Right ventricle myocardium inferior (tissue), 1 donor: Measurements from ENCODE around the gene CARD11. TPM values are rescaled to one million over a fixed set of nuclear protein-coding genes. Genes with fewer than 3 reads are reported as not detected.
"Not testable (repeated sequence)": the region's sequence is repeated elsewhere in the genome, so short reads cannot be mapped to it uniquely, and the experiment has no call there.

Experiments used
- ATAC-seq: fragments of 200-7000 bp; cut with Tn5 transposase; one replicate; pipeline ENCODE4 v1.9.1; 2020; ENCODE audit warnings: mild to moderate bottlenecking, moderate library complexity
- DNase-seq: peaks from one replicate; pipeline ENCODE4 v3.0.0; 2021; ENCODE audit errors: missing footprints
- intact Hi-C: fragments of 100-400 bp; cut with DNase I; formaldehyde crosslinking; loops from one replicate; pipeline ENCODE4 v1.11.0; 2022
- total RNA-seq: library from RNA; stranded (reverse); fragmentation: NEBNext Ultra II Directional; extraction: Animal tissue kit (Norgen Biotek cat#: 25700); gene quantifications from one replicate; pipeline ENCODE4 v1.2.1, GENCODE V29; 2021
- donor health status: DM: no; HTN: yes; CAD: no; lungs with severe emphysema.

The CARD11 gene
- total RNA-seq, 1 donor from 2014 or later: 0.41 TPM

DNA sequence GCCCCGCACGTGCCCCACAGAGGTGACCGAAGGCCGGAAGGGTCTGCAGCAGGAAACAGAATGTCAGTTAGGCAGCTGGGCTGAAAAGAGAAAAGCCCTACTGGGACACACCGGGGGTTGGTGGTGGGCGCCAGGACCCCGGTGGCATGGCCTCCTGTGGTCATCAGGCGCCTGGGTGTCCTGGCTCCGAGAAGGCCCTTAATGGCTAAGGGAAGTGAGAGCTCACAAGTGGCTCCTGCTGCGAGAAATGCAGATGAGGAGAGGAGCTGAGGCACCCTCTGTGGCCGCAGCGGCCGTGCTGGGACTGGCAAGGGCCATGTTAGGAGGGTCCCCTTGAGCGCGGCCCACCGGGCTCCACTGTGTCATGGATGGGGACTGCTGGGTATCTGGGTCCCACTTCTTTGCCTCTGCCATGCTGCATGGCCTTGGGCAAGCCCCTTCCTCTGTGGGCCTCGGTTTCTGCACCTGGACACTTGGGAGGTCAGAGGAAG lies 120.3 kb downstream of the CARD11 start:
- ATAC-seq (no peak), DNase-seq (no peak)
- intact Hi-C loops: no loop called here

DNA sequence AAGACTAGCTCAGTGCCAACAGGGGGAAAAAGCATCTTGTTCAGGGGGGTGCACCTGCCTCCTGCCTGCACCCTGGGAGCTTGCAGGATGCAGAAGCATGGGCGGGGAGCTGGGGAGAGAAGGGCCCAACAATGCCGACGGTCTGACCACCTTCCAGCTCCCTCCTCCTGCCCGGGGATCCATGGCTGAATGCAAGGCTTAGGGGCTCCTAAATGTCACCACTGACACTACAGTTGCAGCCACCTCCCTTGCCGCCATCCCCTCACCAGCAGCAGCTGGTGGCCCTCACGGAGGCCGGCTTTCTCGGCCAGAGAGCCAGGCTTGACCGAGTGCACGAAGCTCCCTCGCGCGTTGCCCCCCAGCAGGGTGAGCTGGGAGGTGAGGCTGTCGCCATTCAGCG lies 120.8 kb downstream of the CARD11 start:
- DNase-seq: no peak
- no peak for ATAC-seq
- intact Hi-C loops: no loop called here

DNA sequence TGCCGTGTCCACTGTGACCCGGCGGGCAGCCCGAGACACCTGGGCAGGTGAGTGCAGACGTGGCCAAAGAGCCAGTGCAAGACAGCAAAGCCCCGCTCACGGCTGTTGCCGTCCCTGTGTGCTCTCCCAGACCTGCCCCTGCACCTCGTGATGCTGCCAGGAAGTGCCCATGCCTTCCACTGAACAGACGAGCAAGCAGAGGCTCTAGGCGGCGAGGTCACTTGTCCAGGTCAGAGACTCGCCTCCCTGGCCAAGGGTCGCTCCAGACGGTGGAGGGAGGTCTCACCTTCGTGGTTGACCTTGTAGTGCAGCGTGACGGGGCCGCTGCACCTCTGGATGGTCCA lies 121.3 kb downstream of the CARD11 start:
- no peak for ATAC-seq
- DNase-seq: no peak
- intact Hi-C loops: no loop called here

DNA sequence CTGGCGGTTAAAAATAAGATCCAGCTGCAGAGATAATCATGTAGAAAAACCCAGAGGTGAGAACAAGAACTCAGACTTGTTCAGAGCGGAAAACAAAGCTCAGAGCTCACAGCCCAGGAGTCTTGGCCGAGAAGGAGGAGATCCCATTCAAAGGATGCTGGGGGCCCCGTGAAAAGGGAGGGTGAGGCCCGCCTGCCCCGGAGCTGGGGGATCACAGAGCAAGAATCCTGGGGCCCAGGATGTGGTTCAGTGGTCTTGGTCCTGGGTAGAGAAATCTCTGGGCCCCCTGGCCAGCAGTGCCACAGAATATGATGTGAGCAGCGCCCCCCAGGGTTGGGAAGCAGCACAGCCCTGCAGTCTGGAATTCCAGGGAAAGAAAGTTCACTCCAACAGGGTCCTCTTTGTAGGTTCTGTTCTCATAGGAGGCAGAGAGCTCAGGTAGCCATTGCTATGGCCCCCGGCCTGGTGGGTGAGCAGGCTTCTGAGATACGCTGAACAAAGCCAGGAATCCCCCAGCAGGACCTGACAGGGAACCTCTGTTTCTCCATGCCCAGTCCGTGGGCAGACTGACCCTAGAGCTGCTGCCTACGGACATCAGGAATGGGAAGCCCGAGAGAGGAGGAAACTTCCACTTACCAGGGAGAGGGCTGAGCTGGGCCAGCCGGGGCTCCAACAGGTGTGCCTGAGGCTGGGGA lies 121.9 kb downstream of the CARD11 start:
- intact Hi-C loops: no loop called here
- no peak for ATAC-seq

DNA sequence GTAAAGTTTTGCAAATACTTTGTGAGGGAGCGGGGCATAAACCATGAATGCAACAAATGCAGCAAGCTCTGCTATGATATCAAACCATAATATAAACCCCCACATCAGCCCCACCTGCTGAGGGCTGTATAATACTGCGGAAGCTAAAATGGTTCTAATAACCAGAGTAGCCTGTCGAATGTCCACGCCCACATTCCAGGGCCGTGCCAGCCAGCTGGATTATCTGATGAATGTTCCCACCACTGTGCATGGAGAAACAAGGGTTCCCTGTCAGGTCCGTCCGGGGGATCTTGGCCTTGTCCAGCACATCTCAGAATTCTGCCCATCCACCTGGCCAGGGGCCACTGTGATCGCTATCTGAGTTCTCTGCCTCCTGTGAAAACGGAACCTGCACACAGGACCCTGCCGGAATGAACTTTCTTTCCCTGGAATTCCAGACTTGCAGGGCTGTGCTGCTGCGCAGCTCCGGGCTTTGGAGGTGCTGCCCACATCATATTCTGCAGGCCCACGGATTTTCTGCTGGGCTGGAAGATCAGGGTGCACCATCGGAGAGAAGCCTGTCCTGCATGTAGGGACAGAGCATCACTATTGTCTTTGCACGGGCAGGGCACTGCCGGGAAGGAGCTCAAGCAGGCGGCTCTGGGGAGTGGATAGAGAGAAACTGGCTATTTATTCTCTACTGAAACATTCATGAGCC lies 122.6 kb downstream of the CARD11 start:
- ATAC-seq: no peak
- intact Hi-C loops: no loop called here
- DNase-seq: peak; percentile 66

More for the DNA sequence above, 121.9 kb downstream of the CARD11 start:
- no peak for DNase-seq

DNA sequence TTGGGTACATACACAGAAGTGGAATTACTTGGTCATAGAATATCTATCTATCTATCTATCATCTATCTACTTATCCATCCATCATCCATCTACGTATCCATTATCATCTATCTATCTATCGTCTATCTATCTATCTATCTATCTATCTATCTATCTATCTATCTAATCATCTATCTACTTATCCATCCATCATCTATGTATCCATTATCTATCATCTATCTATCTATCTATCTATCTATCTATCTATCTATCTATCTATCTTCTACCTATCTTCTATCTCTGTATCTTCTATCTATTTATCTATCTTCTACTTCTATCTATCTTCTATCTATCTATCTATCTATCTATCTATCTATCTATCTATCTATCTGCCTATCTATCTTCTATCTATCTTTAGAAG lies 123.2 kb downstream of the CARD11 start:
- ATAC-seq, intact Hi-C loops, DNase-seq: not testable (repeated sequence)

DNA sequence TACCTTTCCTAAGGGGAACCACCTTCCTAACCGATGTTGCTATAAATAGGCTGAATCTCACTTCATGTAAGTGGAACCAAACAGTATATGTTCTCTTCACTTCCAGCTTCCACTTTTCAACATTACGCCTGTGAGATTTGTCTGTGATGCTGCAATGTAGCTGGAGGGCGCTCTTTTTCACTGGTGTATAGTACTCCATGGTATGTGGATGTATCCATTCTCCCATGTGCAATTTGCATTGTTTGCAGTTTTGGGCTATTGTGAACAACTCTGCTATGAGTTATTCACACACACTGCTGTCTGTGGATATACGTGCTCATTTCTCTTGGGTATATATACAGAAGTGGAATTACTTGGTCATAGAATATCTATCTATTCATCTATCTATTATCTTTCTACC lies 123.6 kb downstream of the CARD11 start:
- intact Hi-C loops: no loop called here
- ATAC-seq (no peak), DNase-seq (no peak)

DNA sequence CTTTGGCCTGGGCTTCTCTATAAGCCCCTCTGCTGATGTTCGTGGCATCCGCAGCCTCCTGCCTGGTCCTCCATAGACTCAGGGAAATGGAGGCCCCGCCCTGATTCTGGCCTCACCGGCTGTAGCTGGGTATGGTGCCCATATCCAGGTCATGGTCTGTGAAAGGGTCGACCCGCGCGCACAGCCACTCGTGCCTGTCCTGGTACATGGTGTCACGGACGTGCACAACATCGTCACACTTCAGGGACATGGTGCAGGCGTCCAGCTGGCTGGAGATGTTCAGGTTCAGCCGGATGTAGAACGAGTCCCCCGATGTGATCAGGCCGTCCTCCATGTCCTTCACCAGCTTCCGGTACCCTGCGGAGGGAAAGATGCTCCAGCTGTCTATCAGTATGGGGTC lies 124.4 kb downstream of the CARD11 start:
- DNase-seq (peak; percentile 55), ATAC-seq (no peak)
- intact Hi-C loops: no loop called here

DNA sequence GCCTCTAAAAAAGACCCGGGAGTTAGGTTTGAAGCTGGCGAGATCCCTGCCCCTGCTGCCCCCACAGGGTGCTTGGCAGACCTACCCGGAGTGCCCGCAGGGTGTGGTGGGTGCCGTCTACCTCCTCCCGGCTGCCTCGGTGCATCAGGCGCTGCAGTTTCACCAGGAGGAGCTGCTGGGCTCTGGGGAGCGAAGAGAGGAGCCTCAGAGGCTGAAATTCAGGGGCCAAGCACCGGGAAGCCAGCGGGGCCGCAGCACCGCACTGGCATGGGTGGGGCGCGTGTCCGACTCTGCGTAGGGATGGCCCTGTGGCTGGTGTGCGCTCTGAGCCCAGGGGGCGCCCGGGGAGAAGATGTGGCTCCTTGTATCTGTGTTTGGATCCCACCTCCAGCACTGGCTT lies 125.3 kb downstream of the CARD11 start:
- intact Hi-C loops: no loop called here
- no peak for ATAC-seq

DNA sequence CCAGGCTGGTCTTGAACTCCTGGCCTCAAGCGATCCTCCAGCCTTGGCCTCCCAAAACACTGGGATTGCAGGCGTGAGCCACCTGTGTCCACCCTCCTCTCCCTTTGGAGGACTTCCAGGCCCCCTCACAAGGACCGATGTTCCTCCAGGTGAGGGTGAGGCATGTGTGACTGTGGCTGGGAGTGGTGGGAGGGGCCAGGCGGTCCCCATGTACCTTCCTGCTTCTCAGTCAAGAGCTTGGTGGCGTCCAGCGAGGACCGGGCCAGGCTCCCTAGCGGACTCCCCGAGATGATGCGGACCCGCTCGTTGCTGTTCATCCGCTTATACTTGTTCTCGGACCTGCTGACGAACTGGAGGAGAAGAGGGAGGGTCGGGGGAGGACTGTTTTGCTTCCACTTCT lies 128.6 kb downstream of the CARD11 start:
- intact Hi-C loops: no loop called here
- peak; percentile 56 for DNase-seq

More for the DNA sequence above, 125.3 kb downstream of the CARD11 start:
- DNase-seq: peak; percentile 8

DNA sequence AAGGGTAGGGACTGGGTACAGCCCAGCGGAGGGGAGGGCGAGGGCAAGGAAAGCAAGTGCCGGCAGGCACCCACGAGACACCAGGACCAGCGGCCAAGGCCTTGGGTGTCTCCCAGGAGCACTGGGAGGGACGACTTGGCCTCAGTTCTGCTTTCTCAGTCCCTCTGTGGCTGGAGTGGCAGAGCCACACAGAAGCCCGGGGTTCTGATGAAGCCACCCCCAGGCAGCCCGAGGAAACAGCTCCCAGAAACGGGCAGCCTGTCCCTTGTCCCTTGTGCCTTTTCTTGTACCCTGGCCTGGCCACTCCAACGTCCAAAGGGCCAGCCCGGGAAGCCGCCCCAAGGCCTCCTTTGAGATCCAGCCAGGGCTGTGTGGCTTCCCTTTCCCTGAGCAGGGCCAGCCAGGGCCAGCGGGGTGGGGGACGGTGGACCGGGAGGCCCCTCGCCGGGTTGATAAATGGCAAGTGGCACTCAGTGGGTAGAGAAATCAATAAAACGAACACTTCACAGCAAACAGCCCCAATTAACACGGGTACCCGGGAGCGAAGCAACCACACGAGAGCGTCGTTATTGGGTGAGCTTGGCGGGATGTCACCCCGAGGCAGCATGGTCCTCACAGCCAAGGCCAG lies 129.8 kb downstream of the CARD11 start:
- ATAC-seq (no peak), DNase-seq (no peak)
- intact Hi-C loops: no loop called here

More for the DNA sequence above, 128.6 kb downstream of the CARD11 start:
- ATAC-seq: no peak

DNA sequence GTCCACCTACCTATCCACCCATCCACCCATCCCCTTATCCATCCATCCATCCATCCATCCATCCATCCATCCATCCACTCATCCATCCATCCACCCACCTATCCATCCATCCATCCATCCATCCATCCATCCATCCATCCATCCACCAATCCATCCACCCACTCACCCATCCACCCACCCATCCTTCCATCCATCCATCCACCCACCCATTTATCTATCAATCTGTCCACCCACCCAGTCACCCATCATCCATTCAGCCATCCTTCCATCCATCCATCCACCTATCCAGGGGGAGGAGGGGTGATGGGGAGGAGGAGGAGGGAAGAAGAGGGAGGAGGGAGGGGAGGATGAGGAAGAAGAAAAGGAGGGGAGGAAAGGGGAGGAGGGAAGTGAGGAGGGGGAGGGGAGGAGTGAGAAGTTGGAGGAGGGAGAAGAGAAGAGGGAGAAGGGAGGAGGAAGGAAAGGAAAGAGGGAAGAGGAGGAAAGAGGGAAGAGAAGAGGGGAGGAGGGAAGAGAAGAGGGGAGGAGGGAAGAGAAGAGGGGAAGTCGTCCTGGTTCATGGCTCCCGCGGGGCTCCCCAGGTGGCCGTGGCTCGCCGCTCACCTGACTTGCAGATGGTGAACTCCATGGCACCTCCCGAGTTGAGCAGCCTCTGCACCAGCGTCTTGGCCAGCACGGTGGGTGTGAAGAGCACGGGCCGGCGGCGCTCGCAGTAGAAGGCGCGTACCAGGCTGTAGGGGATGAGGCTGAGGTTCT lies 130.8 kb downstream of the CARD11 start:
- DNase-seq (no peak), ATAC-seq (no peak)
- intact Hi-C loops: no loop called here

DNA sequence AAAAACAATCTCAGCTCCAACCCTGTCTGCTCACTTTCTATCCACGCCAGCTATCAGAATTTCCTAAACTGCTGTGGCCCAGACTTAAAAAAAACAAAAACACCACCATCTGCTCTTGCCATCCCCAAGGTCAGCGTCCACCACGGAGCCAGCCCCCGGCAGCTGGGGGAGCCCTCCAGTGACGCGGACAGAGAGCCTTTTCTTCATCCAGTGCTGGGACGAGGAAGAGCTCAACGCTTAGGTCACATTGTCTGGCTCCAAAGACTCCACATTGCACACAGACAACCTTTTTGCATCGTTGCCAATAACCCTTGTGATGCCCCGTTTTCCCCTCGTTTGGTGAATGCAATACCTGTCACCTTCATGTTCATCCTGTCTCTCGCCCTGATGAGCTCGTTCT lies 132.2 kb downstream of the CARD11 start:
- intact Hi-C loops: no loop called here
- ATAC-seq (no peak), DNase-seq (no peak)

DNA sequence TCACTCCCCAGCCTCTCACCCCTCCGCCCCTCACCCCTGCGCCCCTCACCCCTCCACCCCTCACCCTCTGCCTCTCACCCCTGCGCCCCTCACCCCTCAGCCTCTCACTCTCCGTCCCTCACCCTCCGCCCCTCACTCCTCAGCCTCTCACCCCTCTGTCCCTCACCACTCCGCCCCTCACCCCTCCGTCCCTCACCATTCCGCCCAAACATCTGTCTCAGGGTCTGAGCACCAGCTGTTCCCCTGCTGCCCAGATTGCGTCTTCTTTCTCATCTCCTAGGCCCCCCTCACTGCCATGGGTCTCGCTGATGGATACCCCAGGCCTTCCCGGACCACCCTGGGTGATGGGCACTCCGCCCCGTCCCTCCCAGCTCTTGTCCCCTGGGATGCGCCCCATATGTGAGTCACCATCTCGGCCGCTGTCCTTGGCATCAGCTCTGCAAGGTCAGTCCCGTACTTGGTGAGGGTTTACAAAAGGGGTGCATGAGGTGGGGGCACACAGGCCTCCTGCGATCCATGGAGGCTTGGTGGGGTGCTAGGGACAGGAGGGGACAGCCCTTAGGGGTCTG lies 134.1 kb downstream of the CARD11 start:
- DNase-seq: no peak
- intact Hi-C loops: no loop called here
- no peak for ATAC-seq

DNA sequence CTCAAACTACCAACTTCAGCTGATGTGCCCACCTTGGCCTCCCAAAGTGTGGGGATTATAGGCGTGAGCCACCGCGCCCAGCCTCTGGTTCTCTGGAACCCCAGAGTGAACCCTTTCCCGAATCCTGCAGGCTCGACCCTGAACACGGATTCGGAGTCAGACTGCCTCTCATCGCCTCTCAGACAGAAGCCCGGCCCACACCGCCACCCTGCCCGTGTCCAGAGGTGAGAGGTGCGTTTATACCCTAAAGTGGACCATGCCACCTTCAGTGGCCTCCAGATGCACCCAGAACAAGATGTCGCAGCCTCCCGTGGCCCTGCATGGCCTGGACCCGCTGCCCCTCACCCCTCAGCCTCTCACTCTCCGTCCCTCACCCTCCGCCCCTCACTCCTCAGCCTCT lies 134.6 kb downstream of the CARD11 start:
- DNase-seq (no peak), ATAC-seq (no peak)
- intact Hi-C loops: no loop called here

DNA sequence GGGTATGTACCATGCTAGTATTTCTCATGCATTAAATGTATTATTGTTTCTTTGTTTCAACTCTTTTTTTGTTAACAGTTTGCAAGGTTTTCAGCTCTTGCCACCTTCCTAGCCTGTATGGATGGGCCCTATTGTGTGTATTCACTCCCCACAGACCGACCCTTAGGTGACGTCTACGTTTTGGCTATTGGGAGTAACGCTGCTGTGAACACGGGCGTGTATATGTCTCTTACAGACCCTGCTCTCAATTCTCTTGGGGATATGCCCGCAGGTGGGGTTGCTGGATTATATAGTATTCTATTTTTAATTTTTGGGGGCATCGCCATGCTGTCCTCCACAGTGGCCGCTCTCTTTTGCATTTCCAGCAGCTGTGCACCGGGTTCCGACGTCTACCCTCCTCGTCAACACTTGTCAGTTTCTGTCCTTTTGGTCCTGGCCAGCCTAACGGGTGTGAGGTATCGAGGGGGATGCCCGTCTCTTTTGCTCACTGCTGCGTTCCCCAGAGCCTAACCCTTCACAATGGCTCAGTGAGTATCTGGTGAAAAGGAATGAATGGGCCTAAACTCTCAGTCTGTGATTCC lies 135.5 kb downstream of the CARD11 start:
- intact Hi-C loops: no loop called here
- DNase-seq (peak; percentile 26), ATAC-seq (no peak)

DNA sequence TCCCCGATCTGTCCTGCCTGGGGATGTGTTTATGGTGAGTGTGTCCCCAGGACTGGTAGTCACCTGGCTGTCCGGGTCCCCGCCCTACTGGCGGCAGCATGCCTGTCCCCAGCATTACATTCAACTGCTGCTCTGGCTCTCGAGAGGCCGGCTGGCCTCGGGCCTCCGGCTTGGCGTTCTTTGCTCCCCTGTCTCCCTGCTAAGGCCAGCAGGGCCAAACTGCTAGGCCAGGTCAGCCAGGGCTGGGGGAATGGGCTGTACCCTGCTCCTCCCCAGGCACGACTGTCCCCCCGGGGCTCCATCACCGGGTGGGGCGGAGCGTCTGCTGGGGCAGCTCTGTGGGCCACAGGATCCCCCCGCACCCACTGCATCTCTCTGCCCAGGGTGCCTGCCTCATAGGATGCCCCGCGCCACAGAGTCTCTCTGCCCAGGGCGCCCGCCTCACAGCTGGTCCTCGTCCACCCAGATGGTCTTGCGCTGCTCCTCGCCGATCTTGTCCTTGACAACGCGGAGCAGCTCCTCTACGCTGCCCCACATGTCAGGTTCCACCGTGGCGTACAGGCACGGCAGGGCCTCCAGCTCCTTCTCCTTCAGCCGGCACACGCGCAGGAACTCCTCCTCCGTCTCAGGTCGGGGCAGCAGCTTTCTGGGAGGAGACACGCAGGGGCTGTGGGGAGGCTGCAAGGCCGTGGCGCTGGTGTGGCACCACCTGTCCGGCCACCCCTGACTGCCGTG lies 137.3 kb downstream of the CARD11 start:
- intact Hi-C loops: no loop called here
- DNase-seq: peak; percentile 55
- ATAC-seq: no peak

DNA sequence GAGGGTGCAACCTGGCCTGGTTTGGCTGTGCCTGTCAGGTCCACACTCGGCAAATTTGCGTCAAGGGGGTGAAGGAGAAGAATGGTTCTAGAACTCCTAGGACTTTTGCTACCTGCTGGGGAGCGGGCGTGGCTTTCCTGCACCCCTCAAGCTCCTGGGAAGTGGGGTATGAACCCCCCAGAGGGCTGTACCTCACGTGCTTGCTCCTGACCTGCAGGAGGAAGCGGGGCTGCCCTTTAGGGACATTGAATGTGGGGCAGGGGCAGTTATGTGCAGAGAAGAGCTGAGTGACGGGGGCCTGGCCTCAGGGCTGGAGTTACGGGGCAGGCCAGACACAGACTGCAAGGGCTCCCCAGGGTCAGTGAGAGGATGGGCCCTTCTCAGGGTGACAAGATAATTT lies 138.2 kb downstream of the CARD11 start:
- DNase-seq (peak; percentile 62), ATAC-seq (no peak)
- intact Hi-C loops: no loop called here
